A673 (cell line): ENCODE measurements around the gene HMX2. TPM values are rescaled to one million over a fixed set of nuclear protein-coding genes. Genes with fewer than 3 reads are reported as not detected.
"Not testable (repeated sequence)": the region's sequence is repeated elsewhere in the genome, so short reads cannot be mapped to it uniquely, and the experiment has no call there.

Experiments
- BruUV-seq: library from RNA; stranded (reverse); fragments of 400-500 nt; replicated peaks from 2 replicates; lab custom pipeline; 2021; lab: Mats Ljungman, UMichigan
- CTCF ChIA-PET: fragments of 300-600 bp; sonication (Branson Sonifier 250); formaldehyde crosslinking; loops from one replicate; lab custom pipeline; 2022; ENCODE audit warnings: antibody characterized with exemption; lab: Charles Lee
- POLR2A ChIA-PET: fragments of 300-600 bp; sonication (Branson Sonifier 250); formaldehyde crosslinking; loops from one replicate; lab custom pipeline; 2022; ENCODE audit warnings: antibody characterized with exemption; ENCODE audit not compliant: low non-redundant PET; lab: Charles Lee
- DNase-seq: peaks from one replicate; pipeline ENCODE4 v3.0.0-alpha.2; 2015; ENCODE audit warnings: low spot score
- H3K27ac ChIP-seq: fragments of 200-600 bp; sonication (generic); 2 replicates; pipeline ENCODE4 v1.5.1; 2016; ENCODE audit warnings: mixed run types, low read depth, mild to moderate bottlenecking, mixed read lengths, antibody characterized with exemption, low read length; ENCODE audit not compliant: poor library complexity, severe bottlenecking
- H3K27me3 ChIP-seq: fragments of 200-600 bp; sonication (generic); replicated peaks from 2 replicates; pipeline ENCODE4 v1.6.1; 2017; ENCODE audit warnings: mixed run types, low read depth, mild to moderate bottlenecking, mixed read lengths, antibody characterized with exemption, low read length; ENCODE audit not compliant: insufficient read depth, poor library complexity
- H3K36me3 ChIP-seq: fragments of 200-600 bp; sonication (generic); 2 replicates; pipeline ENCODE4 v1.6.1; 2016; ENCODE audit warnings: mixed run types, mild to moderate bottlenecking, mixed read lengths, antibody characterized with exemption, low read length; ENCODE audit not compliant: insufficient read depth, poor library complexity, severe bottlenecking
- H3K4me1 ChIP-seq: fragments of 200-600 bp; sonication (generic); 2 replicates; pipeline ENCODE4 v1.6.1; 2017; ENCODE audit warnings: mixed run types, mild to moderate bottlenecking, mixed read lengths, antibody characterized with exemption, low read length; ENCODE audit not compliant: insufficient read depth, poor library complexity, severe bottlenecking
- H3K4me3 ChIP-seq: fragments of 200-600 bp; sonication (generic); 2 replicates; pipeline ENCODE4 v1.5.1; 2016; ENCODE audit warnings: low read depth, mixed run types, mild to moderate bottlenecking, mixed read lengths, low read length; ENCODE audit not compliant: poor library complexity, severe bottlenecking
- H3K9me3 ChIP-seq: fragments of 200-600 bp; sonication (generic); 2 replicates; pipeline ENCODE4 v1.6.1; 2016; ENCODE audit warnings: mixed run types, low read depth, mild to moderate bottlenecking, mixed read lengths, antibody characterized with exemption, low read length; ENCODE audit not compliant: poor library complexity, severe bottlenecking
- CTCF ChIP-seq: fragments of 300-800, 200-600 bp; sonication (generic); conservative IDR thresholded peaks from 2 replicates; pipeline ENCODE4 v1.5.1; 2017; ENCODE audit warnings: low read depth, mild to moderate bottlenecking, antibody characterized with exemption, low read length, moderate library complexity, mixed read lengths
- EZH2 ChIP-seq: fragments of 200-600 bp; sonication (generic); IDR thresholded peaks from 2 replicates; pipeline ENCODE4 v1.6.1; 2017; ENCODE audit warnings: borderline replicate concordance, low read depth, mild to moderate bottlenecking, mixed read lengths, antibody characterized with exemption, low read length; ENCODE audit not compliant: poor library complexity, severe bottlenecking
- intact Hi-C: fragments of 100-400 bp; cut with micrococcal nuclease; formaldehyde crosslinking; loops from one replicate; pipeline ENCODE4 v1.10.0; 2022; ENCODE audit not compliant: unreplicated experiment
- total RNA-seq: library from RNA; stranded (reverse); gene quantifications from 2 replicates; pipeline ENCODE4 v1.2.3, GENCODE V29; 2021

HMX2 gene
- total RNA-seq, 1 experiment from 2014 or later, result not detected

GRCh38 chr10:123170961-123171360, 23.0 kb downstream of the HMX2 start:
- BruUV-seq, result no TSS peak

GRCh38 chr10:123171616-123172015, 23.7 kb downstream of the HMX2 start:
- CTCF ChIA-PET, result not testable (repeated sequence)

More at GRCh38 chr10:123170961-123171360, 23.0 kb downstream of the HMX2 start:
- H3K4me3 ChIP-seq, result no peak overlapping the region
- intact Hi-C loops, result no loop called here
- H3K9me3 ChIP-seq, result no peaks in the 10 kb centered on the region
- no peaks in the 10 kb centered on the region for H3K27me3 ChIP-seq
- no peaks in the 10 kb centered on the region for H3K4me1 ChIP-seq
- no peak for DNase-seq
- TF ChIP-seq EZH2, result no peak
- no peak for TF ChIP-seq CTCF
- ChIA-PET CTCF (no interaction called here), POLR2A (no interaction called here)
- no peak overlapping the region for H3K27ac ChIP-seq
- peaks cover 23% of the 10 kb centered on the region for H3K36me3 ChIP-seq

GRCh38 chr10:123175389-123176387, 27.8 kb downstream of the HMX2 start:
- Histone ChIP-seq H3K9me3 (no peaks in the 10 kb centered on the region), H3K27ac (no peak overlapping the region), H3K4me3 (no peak overlapping the region), H3K36me3 (no peaks in the 10 kb centered on the region), H3K27me3 (no peaks in the 10 kb centered on the region), H3K4me1 (no peaks in the 10 kb centered on the region)
- ChIA-PET POLR2A (no interaction called here), CTCF (no interaction called here)
- no TSS peak for BruUV-seq
- intact Hi-C loops, result no loop called here
- TF ChIP-seq CTCF, result no peak
- TF ChIP-seq EZH2, result no peak
- no peak for DNase-seq

More at GRCh38 chr10:123171616-123172015, 23.7 kb downstream of the HMX2 start:
- H3K27ac ChIP-seq, H3K4me1 ChIP-seq, BruUV-seq, DNase-seq, intact Hi-C loops, H3K4me3 ChIP-seq, H3K9me3 ChIP-seq, H3K27me3 ChIP-seq, POLR2A ChIA-PET: not testable (repeated sequence)
- peaks cover 16% of the 10 kb centered on the region for H3K36me3 ChIP-seq

- H3K9me3 ChIP-seq, POLR2A ChIA-PET, H3K4me3 ChIP-seq, H3K27ac ChIP-seq, H3K4me1 ChIP-seq, intact Hi-C loops, H3K27me3 ChIP-seq, CTCF ChIA-PET, H3K36me3 ChIP-seq, DNase-seq, BruUV-seq: not testable (repeated sequence)
Observed at GRCh38 chr10:123178390-123178789, 30.5 kb downstream of the HMX2 start.
